GM12892 (cell line): ENCODE data around the gene PEG3.

ENCODE experiments used
- POLR2A ChIP-seq: IDR thresholded peaks from 2 replicates; pipeline ENCODE4 v1.6.1; 2011; ENCODE audit warnings: low read depth, low read length, control low read depth
- POLR2AphosphoS5 ChIP-seq: IDR thresholded peaks from 2 replicates; pipeline ENCODE4 v1.6.1; 2011; ENCODE audit warnings: low read depth, low read length, control low read depth
- TAF1 ChIP-seq: IDR thresholded peaks from 2 replicates; pipeline ENCODE4 v1.6.1; 2011; ENCODE audit warnings: low read depth, mild to moderate bottlenecking, control low read depth, low read length, borderline replicate concordance

DNA sequence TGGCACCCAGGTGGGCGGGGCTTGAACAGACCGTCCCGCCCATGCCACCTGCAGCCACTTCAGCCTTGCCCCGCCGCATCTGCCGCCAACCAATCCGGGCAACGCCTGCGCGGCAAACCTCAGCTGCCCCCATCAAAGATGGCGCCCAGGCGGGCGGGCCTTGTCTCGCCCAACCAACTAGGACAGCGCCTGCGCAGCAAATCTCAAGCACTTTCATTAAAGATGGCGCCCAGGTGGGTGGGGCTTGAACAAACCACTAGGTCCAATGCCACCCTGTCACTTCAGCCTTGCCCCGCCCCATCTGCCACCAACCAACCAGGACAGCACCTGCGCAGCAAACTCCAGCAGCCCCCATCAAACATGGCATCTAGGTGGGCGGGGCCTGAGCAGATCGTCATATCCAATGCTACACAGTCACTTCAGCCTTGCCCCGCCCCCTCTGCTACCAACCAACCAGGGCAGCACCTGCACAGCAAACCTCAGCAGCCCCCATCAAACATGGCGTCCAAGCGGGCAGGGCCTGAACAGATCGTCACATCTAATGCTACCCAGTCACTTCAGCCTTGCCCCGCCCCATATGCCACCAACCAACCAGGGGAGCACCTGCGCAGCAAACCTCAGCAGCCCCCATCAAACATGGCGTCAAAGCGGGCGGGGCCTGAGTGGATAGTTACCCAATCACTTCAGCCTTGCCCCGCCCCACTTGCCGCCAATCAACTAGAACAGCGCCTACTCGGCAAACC, 1.4 kb downstream of the PEG3 start:
- TF ChIP-seq POLR2A (no peak), POLR2AphosphoS5 (no peak), TAF1 (no peak)
